Astrocyte (in vitro differentiated cells and primary cell): ENCODE measurements around the gene METTL24. TPM values are rescaled to one million over a fixed set of nuclear protein-coding genes. Genes with fewer than 3 reads are reported as not detected.

Source experiments
- DNase-seq: peaks from one replicate; pipeline ENCODE4 v3.0.0-alpha.2; 2010; ENCODE audit warnings: low read depth
- FAIRE-seq: peaks from 2 replicates; lab custom pipeline; 2011; peaks lifted over from hg19 to GRCh38; lab: Jason Lieb, UNC
- H2AFZ ChIP-seq: 2 replicates; pipeline ENCODE4 v1.6.0; 2012; ENCODE audit warnings: low read depth, low read length, inconsistent platforms
- H3K27ac ChIP-seq: 2 replicates; pipeline ENCODE4 v1.5.1; 2011; ENCODE audit warnings: low read depth, low read length, inconsistent platforms
- H3K27me3 ChIP-seq: 2 replicates; pipeline ENCODE4 v1.6.0; 2011; ENCODE audit warnings: low read length, inconsistent platforms; ENCODE audit not compliant: insufficient read depth
- H3K36me3 ChIP-seq: 2 replicates; pipeline ENCODE4 v1.5.1; 2011; ENCODE audit warnings: low read length, inconsistent platforms; ENCODE audit not compliant: insufficient read depth
- H3K4me1 ChIP-seq: 2 replicates; pipeline ENCODE4 v1.5.1; 2011; ENCODE audit warnings: low read length, inconsistent platforms; ENCODE audit not compliant: insufficient read depth
- H3K4me2 ChIP-seq: 2 replicates; pipeline ENCODE4 v1.6.0; 2012; ENCODE audit warnings: low read length, inconsistent platforms
- H3K4me3 ChIP-seq: 2 replicates; pipeline ENCODE4 v1.5.1; 2011; ENCODE audit warnings: low read depth, mild to moderate bottlenecking, low read length, inconsistent platforms; ENCODE audit not compliant: insufficient read depth
- H3K79me2 ChIP-seq: 2 replicates; pipeline ENCODE4 v1.6.0; 2012; ENCODE audit warnings: mild to moderate bottlenecking, low read length, inconsistent platforms; ENCODE audit not compliant: insufficient read depth
- H3K9ac ChIP-seq: 2 replicates; pipeline ENCODE4 v1.6.0; 2012; ENCODE audit warnings: mild to moderate bottlenecking, low read length, inconsistent platforms
- H3K9me3 ChIP-seq: 2 replicates; pipeline ENCODE4 v1.5.1; 2012; ENCODE audit warnings: low read depth, mild to moderate bottlenecking, low read length, inconsistent platforms; ENCODE audit not compliant: insufficient read depth
- H4K20me1 ChIP-seq: 2 replicates; pipeline ENCODE4 v1.6.0; 2012; ENCODE audit warnings: low read length, inconsistent platforms; ENCODE audit not compliant: insufficient read depth
- H3K27ac Mint-ChIP-seq: one replicate; pipeline ENCODE4 v1.8.0; 2021; ENCODE audit warnings: mild to moderate bottlenecking, mixed read lengths; ENCODE audit not compliant: unreplicated experiment
- H3K27me3 Mint-ChIP-seq: one replicate; pipeline ENCODE4 v1.8.0; 2021; ENCODE audit warnings: low read depth, mixed read lengths; ENCODE audit not compliant: unreplicated experiment
- H3K36me3 Mint-ChIP-seq: one replicate; pipeline ENCODE4 v1.8.0; 2021; ENCODE audit warnings: low read depth, mixed read lengths; ENCODE audit not compliant: unreplicated experiment
- H3K4me1 Mint-ChIP-seq: one replicate; pipeline ENCODE4 v1.8.0; 2021; ENCODE audit warnings: low read depth, mixed read lengths; ENCODE audit not compliant: unreplicated experiment
- H3K4me3 Mint-ChIP-seq: one replicate; pipeline ENCODE4 v1.8.0; 2021; ENCODE audit warnings: mild to moderate bottlenecking, moderate library complexity, mixed read lengths; ENCODE audit not compliant: unreplicated experiment
- H3K9me3 Mint-ChIP-seq: one replicate; pipeline ENCODE4 v1.8.0; 2021; ENCODE audit warnings: mild to moderate bottlenecking, mixed read lengths; ENCODE audit not compliant: unreplicated experiment
- CTCF ChIP-seq: IDR thresholded peaks from 2 replicates; pipeline ENCODE4 v1.5.1; 2011; ENCODE audit warnings: low read depth, mild to moderate bottlenecking, inconsistent platforms, low read length, moderate library complexity; ENCODE audit not compliant: insufficient read depth
- EZH2 ChIP-seq: IDR thresholded peaks from 2 replicates; pipeline ENCODE4 v1.6.1; 2012; ENCODE audit warnings: mild to moderate bottlenecking, low read length, inconsistent platforms; ENCODE audit not compliant: insufficient read depth
- total RNA-seq: library from RNA; stranded (reverse); gene quantifications from 2 replicates; pipeline ENCODE4 v1.2.1, GENCODE V29; 2021

Gene METTL24
- total RNA-seq, 1 donor from 2014 or later, result 0.75 TPM

GRCh38 chr6:110358553-110359160 lies 508 bp upstream of the METTL24 start:
- Histone ChIP-seq H3K4me2 (peak overlapping the region; percentile 81), H4K20me1 (no peaks in the 10 kb centered on the region), H3K4me1 (no peaks in the 10 kb centered on the region), H3K36me3 (no peaks in the 10 kb centered on the region), H3K9me3 (no peaks in the 10 kb centered on the region), H2AFZ (peak overlapping the region; percentile 62), H3K79me2 (no peaks in the 10 kb centered on the region), H3K27ac (no peak overlapping the region), H3K4me3 (peak overlapping the region; percentile 30), H3K9ac (no peak overlapping the region), H3K27me3 (peaks cover 42% of the 10 kb centered on the region)
- FAIRE-seq, result no peak
- peak overlapping the region; percentile 69 for H3K4me3 Mint-ChIP-seq
- no peak for DNase-seq
- H3K9me3 Mint-ChIP-seq, result peaks cover 5% of the 10 kb centered on the region
- H3K36me3 Mint-ChIP-seq, result no peaks in the 10 kb centered on the region
- peaks cover 26% of the 10 kb centered on the region for H3K27me3 Mint-ChIP-seq
- H3K27ac Mint-ChIP-seq, result no peak overlapping the region
- peaks cover 7% of the 10 kb centered on the region for H3K4me1 Mint-ChIP-seq
- TF ChIP-seq CTCF, result no peak
- TF ChIP-seq EZH2, result no peak

GRCh38 chr6:110357298-110357663 lies 868 bp downstream of the METTL24 start:
- H3K27ac Mint-ChIP-seq, result no peak overlapping the region

More at GRCh38 chr6:110357298-110357663, 868 bp downstream of the METTL24 start:
- no peaks in the 10 kb centered on the region for H4K20me1 ChIP-seq
- no peaks in the 10 kb centered on the region for H3K4me1 ChIP-seq
- Mint-ChIP-seq H3K4me3 (peak overlapping the region; percentile 83), H3K27me3 (peaks cover 26% of the 10 kb centered on the region), H3K9me3 (peaks cover 5% of the 10 kb centered on the region), H3K36me3 (no peaks in the 10 kb centered on the region), H3K4me1 (peaks cover 17% of the 10 kb centered on the region)
- no peak for DNase-seq
- peak overlapping the region; percentile 62 for H2AFZ ChIP-seq
- peaks cover 39% of the 10 kb centered on the region for H3K27me3 ChIP-seq
- no peak for TF ChIP-seq CTCF
- TF ChIP-seq EZH2, result no peak
- H3K36me3 ChIP-seq, result no peaks in the 10 kb centered on the region
- H3K79me2 ChIP-seq, result no peaks in the 10 kb centered on the region
- H3K27ac ChIP-seq, result no peak overlapping the region
- peak overlapping the region; percentile 81 for H3K4me2 ChIP-seq
- H3K4me3 ChIP-seq, result peak overlapping the region; percentile 30
- FAIRE-seq, result no peak
- H3K9me3 ChIP-seq, result no peaks in the 10 kb centered on the region
- no peak overlapping the region for H3K9ac ChIP-seq
